Urothelium cell line (cell line): ENCODE measurements around the gene CLDN4.
"Not testable (repeated sequence)": the region's sequence is repeated elsewhere in the genome, so short reads cannot be mapped to it uniquely, and the experiment has no call there.

ENCODE experiments used
- DNase-seq: peaks from one replicate; pipeline ENCODE4 v3.0.0; 2011; ENCODE audit warnings: low spot score, mixed read lengths
- FAIRE-seq: peaks from 2 replicates; lab custom pipeline; 2011; peaks lifted over from hg19 to GRCh38; lab: Jason Lieb, UNC

Gene CLDN4

GRCh38 chr7:73822319-73823173 lies 8.2 kb upstream of the CLDN4 start:
- FAIRE-seq, result peak; percentile 50
- DNase-seq, result peak; percentile 91

GRCh38 chr7:73823257-73823656 lies 7.5 kb upstream of the CLDN4 start:
- DNase-seq, result no peak

DNA sequence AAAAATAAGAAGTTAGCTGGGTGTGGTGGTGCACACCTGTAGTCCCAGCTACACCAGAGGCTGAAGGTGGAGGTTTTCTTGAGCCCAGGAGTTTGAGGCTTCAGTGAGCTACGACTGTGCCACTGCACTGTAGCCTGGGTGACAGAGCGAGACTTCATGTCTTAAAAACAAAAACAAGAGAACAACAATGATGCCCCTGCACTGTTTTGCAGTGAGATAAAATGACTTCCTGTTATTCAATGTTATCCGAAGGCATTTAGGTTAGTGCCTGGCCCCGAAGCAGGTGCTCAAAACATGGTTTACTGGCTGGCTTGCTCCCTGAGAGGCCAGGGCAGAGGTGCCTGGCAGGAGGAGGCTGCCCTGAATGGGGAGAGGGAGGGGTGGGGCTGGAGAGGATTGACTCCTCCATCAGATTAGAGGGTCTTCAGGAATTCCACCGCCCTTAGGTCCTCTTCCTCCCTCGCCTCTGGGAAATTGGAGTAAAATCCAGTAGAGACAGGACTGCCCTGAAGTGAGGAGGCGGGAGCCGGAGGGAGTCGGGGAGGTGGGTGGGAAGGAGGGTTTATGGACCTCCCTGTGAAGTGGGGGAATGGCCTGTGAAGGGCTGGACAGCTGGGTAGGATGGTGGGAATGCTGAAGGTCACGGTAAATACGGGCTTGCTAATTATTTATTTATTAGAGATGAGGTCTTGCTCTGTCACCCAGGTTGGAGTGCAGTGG lies 6.8 kb upstream of the CLDN4 start:
- FAIRE-seq (no peak), DNase-seq (no peak)

More at GRCh38 chr7:73823257-73823656, 7.5 kb upstream of the CLDN4 start:
- FAIRE-seq, result no peak

DNA sequence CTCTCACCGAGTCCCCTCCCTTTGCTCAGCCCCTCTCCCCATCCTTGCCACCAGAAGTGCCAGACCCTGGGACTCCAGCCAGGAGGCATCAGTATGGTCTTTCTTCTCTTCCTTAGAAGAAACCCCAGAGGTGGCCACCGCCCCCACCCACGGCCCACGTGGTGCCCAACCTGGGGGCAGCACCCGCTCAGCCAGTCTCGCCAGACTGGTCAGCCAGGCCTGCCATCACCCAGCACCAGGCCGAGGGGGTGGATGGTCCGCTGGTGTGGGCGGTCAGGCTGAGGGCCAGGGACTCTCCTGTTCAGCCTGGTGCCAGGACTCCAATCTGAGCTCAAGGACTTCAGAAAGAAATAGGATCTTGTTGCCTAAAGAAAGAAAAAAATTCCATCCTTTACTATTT lies 5.8 kb upstream of the CLDN4 start:
- FAIRE-seq (no peak), DNase-seq (no peak)

DNA sequence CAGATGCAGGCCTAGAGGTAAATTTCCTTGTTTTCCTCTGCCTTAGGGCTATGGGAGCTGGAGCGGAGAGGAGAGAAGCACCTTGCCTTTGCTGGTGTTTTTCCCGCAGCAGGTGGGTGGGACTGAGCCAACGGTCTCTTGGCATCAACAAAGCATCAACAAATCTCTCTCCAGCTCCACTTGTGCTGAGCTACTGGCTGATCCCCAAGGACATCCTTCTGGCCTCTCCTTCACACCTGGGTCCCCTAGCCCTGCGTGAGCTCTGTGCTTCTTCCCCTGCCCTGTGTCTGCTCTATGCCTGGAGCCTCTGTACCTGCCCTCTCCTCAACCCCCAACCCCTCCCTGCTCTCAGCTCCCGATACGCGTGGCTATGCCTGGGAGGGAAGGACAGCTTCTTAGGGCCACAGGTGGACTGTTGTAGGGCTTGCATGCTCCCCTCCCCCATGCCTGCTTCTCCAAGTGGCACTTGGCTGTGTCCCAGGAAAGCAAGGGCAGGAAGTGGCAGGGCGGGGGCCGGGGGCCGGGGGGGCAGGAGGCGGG lies 3.2 kb upstream of the CLDN4 start:
- FAIRE-seq (no peak), DNase-seq (peak; percentile 79)

DNA sequence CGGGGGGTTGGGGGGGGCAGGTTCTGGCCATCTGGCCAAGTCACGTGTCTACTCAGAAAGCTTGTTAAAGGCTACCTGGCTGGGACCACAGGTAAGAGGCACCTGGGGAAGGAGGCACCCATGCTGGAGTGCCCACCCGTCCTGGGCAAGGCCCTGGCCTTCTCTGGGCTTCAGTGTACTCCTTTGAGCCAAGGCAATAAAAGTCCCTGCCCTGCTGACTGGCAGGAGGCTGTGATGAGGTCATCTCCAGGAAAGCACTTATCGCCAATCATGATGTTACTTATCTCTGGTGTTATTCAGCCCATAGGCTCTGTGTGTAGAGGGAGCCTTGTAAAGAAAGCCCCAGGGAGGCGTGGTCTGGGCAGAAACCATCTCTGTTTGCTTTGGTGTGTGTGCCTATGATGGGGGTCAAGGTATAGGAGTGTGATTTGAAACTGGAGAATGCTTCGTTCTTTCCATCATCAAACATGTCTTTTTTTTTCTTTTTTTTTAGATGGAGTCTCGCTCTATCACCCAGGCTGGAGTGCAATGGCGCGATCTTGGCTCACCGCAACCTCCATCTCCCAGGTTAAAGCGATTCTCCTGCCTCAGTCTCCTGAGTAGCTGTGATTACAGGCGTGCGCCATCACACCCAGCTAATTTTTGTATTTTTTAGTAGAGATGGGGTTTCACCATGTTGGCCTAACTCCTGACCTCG lies 2.5 kb upstream of the CLDN4 start:
- peak; percentile 50 for FAIRE-seq
- peak; percentile 80 for DNase-seq

DNA sequence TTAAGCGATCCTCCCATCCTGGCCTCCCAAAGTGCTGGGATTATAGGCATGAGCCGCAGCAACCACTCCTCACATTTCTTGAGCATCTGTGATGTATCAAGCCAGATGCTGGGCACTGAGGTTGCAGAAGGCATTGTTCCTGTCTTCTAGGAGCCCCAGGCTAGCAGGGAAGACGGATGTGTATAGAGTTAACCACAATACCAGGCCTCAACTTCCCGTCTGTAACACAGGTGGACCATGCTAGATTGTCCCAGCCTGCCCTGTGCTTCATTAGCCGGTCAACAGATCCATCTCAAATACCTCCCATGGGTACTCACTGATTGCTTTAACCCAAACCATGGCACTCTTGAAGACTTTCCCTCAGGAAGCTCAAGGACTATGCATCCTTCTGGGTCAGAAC lies 1.8 kb upstream of the CLDN4 start:
- FAIRE-seq (no peak), DNase-seq (no peak)

DNA sequence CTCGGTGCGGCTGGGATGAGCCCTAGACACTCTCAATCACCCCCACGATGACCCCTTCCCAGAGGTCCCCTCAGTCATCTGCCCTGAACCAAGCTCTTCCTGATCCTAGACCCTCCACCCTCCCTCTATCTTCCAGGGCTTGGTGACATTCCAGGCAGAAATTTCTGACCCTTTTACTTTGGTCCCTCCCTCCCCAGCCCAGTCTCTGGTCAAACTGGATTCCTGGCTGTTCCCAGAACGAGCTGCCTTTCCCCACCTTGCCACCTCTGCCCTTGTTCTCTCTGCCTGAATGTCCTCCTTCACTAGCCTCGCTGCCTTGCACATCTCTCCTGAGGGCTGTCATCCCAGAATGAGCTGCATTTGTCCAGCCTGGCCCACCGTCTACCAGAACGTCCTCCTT lies 1.3 kb upstream of the CLDN4 start:
- no peak for DNase-seq
- FAIRE-seq, result no peak

- FAIRE-seq (no peak), DNase-seq (no peak)
Measured at GRCh38 chr7:73829921-73830680, 695 bp upstream of the CLDN4 start.

DNA sequence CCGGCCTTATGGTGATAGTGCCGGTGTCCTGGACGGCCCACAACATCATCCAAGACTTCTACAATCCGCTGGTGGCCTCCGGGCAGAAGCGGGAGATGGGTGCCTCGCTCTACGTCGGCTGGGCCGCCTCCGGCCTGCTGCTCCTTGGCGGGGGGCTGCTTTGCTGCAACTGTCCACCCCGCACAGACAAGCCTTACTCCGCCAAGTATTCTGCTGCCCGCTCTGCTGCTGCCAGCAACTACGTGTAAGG lies 713 bp downstream of the CLDN4 start:
- no peak for FAIRE-seq
- no peak for DNase-seq

- FAIRE-seq (no peak), DNase-seq (no peak)
Measured at GRCh38 chr7:73831834-73832651, 1.2 kb downstream of the CLDN4 start.

DNA sequence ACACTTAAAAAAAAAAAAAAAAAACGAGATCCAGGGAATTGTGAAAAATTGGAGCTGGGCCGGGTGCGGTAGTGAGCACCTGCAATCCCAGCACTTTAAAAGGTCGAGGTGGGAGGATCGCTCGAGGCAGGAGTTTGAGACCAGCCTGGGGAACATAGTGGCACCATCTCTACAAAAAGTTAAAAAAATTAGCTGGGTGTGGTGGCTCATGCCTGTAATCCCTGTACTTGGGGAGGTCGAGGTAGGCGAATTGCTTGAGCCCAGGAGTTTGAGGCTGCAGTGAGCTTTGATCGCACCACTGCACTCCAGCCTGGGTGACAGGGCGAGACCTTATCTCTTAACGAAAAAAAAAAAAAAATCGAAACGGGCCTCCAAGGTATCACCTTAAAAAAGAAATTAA lies 2.0 kb downstream of the CLDN4 start:
- DNase-seq (no peak), FAIRE-seq (no peak)

DNA sequence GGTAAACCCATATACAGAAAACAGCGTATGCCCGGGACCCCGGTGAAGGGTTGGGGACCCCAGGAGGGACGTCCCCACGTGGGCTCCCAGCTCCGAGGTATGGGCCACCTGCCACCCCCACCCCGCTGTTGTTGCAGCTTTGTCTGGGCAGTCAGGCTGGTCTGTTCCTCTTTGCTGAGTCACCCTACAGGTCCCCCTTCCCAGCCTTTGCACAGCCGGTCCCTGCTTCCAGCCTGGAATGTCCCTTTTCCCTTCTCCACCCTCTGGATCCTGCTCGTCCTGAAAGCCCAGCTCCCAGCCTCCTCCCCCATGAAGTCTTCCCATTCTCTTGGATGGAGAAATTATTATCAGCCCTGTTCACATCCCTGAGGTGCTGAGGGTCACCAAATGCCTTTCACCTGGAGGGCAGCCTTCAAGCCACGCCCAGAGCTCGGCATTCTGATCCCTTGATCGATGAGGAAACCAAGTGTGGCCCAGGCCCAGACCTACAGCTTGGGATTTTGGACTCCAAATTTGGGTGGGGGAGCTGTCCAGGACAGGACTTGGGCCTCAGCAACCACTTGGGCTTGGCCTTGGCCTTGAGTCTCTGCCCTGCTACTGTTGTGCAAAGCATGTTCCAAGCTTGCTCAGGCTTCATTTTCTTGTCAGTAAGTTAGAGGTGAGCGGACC lies 2.6 kb downstream of the CLDN4 start:
- DNase-seq, result no peak

GRCh38 chr7:73834626-73835191 lies 3.9 kb downstream of the CLDN4 start:
- FAIRE-seq (no peak), DNase-seq (no peak)

More for the DNA sequence above, 2.6 kb downstream of the CLDN4 start:
- FAIRE-seq, result no peak

DNA sequence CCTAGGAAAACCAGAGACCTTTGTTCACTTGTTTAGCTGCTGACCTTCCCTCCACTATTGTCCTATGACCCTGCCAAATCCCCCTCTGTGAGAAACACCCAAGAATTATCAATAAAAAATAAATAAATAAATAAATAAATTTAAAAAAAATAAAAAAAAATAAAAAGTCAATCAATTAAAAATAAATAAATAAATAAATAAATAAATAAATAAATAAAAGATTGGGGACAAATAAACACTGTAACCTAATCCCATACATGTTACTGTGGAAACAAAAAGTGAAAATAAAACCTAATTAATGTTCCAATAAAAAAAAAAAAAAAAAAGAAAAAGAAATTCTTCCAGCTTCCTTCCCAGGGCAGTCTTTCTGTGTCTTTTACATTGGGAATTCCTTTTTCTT lies 6.4 kb downstream of the CLDN4 start:
- DNase-seq, FAIRE-seq: not testable (repeated sequence)

DNA sequence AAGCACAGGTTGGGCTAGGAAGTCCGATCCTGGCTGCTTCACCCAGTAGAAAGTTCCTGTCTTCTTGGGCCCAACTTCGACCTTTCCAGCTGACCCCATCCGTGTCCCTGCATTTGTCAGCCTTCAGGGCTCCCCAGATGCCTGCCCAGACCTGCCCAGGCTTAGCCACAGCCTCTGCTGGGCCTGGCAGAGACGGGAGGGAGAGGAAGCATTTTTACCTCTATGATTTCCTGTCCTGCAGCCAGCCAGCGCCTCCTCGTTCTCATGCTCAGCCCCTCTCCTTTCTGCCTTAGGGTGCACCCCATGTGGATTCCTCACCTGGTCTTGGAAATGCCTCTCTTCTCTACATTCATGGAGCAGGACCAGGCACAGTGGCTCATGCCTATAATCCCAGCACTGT lies 7.8 kb downstream of the CLDN4 start:
- DNase-seq, result no peak
- no peak for FAIRE-seq

DNA sequence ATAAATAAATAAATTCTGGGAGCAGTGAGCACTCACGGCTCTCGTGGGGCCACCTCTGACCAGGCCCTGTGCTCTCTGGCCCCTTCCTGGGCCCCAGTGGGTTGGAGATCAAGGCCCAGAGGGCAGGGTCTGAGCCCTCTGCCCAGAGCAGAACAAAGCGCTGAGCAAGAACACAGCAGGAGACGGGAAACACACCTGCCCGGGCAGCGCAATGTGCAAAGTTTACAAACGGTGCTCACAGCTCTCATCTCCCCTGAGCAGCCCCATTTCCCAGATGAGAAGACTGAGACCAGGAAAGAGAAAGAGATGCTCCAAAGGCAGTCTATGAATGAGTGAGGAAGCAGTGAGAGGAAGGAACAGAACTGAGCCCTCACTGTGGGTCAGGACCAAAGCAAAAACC lies 8.5 kb downstream of the CLDN4 start:
- FAIRE-seq, result no peak
- DNase-seq, result no peak

GRCh38 chr7:73839743-73840714 lies 9.2 kb downstream of the CLDN4 start:
- FAIRE-seq (no peak), DNase-seq (no peak)
